Sigmoid colon (tissue), 4 donors: ENCODE measurements around the gene CCDC171.

Experiments
- CTCF ChIP-seq, 4 experiments: fragments of 450-650 bp in 3 of 4; fragments of 200-600 bp in 1 of 4; IDR thresholded peaks; one replicate each; pipeline ENCODE4 v1.5.1; 2016 to 2019; ENCODE audit warnings: antibody characterized with exemption in 4 of 4, mild to moderate bottlenecking in 3 of 4, moderate library complexity in 2 of 4
- POLR2A ChIP-seq, 2 donors: fragments of 450-650 bp; IDR thresholded peaks; one replicate each; pipeline ENCODE4 v1.6.1; 2016; ENCODE audit warnings: antibody characterized with exemption in 2 of 2, mild to moderate bottlenecking in 2 of 2, moderate library complexity in 2 of 2
- POLR2AphosphoS5 ChIP-seq, 4 donors: sonication (generic); formaldehyde crosslinking; IDR thresholded peaks; one replicate each; pipeline ENCODE4 v1.6.1; 2017; ENCODE audit warnings: antibody characterized with exemption in 4 of 4

DNA sequence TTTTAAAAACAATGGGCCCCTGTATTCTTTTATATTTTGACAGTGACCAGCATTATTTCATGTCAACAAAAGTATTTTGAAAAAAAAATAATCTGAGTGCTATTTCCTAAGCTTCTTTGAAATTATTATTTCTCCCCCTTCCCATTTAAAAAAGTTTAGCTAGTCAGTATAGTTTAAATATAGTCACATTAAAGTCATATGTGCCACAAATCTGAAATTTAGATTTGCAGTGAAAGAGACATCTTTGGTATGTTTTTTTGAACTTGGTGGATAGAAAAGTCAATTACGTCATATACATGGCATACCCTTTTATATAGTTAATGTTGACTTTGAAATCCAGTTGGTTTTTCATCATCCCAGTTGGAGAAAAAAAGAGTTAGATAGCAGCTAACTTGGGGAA, 297.0 kb downstream of the CCDC171 start:
- TF ChIP-seq CTCF (IDR thresholded peaks at IDR 0.05) (no peak), POLR2A (IDR thresholded peaks at IDR 0.05) (no peak), POLR2AphosphoS5 (IDR thresholded peaks at IDR 0.05) (no peak)
